Hepatocyte (in vitro differentiated cells): ENCODE results near the gene DDAH2.

Experiments
- CTCF ChIP-seq: fragments of 200-600 bp; sonication (generic); IDR thresholded peaks from 2 replicates; pipeline ENCODE4 v1.5.1; 2016; ENCODE audit warnings: antibody characterized with exemption, mild to moderate bottlenecking; ENCODE audit not compliant: poor library complexity
- EZH2phosphoT487 ChIP-seq: fragments of 200-600 bp; sonication (generic); IDR thresholded peaks from one replicate; pipeline ENCODE4 v1.6.1; 2018; ENCODE audit warnings: antibody characterized with exemption, mild to moderate bottlenecking, low read depth, moderate library complexity; ENCODE audit not compliant: unreplicated experiment, severe bottlenecking

DNA sequence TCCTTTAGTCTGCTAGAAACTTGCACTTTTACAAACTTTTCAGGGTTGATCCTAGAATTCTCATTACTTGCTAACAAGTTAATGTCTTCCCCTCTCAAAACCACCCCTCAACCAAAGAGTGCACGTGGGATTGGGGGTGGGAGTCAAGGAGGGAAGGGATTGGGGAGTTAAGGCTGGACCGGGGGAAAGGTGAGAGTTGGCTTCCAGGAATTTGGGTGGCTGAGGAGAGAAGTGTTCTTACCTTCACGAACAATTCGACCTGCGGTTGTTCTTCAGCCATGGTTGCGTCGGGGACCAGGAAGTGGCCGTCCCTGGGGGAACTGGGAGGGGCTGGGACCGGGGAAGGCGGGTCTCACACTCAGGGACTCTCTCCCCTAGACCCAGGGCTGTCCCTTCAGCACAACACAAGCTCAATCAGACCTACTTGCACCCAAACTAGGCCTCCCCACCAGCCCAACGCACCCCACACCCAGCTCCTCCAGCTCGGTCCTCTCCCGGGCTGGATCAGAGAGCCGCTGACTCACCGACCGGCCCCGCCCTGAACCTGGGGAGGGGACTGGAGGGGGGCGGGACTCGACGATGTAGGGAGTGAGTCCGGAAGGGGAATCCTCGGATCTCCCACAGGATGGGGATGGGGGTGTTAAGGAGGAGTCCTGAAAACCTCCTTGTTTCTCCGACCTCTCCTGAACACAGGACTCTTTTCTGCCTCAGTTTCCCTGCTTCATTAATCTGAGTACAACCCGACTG lies 7.1 kb upstream of the DDAH2 start, which contains the start of gene CLIC1:
- TF ChIP-seq CTCF: no peak
- TF ChIP-seq EZH2phosphoT487: no peak
